GM18519 (cell line): ENCODE results near the gene SNF8.

ENCODE experiments used
- ATAC-seq: cut with Tn5 transposase; IDR thresholded peaks from one replicate; pipeline ENCODE4 v1.9.1; 2021; ENCODE audit warnings: mild to moderate bottlenecking, moderate library complexity; ENCODE audit not compliant: unreplicated experiment, low FRiP score

SNF8 gene

GRCh38 chr17:48893646-48894508 lies 50.8 kb downstream of the SNF8 start:
- no peak for ATAC-seq

- peak; percentile 1 for ATAC-seq
These were observed 51.5 kb downstream of the SNF8 start for GRCh38 chr17:48892940-48893645.

GRCh38 chr17:48890086-48890485 lies 54.6 kb downstream of the SNF8 start:
- no peak for ATAC-seq

GRCh38 chr17:48883171-48883570 lies 61.5 kb downstream of the SNF8 start:
- ATAC-seq = no peak

GRCh38 chr17:48882272-48882671 lies 62.4 kb downstream of the SNF8 start:
- ATAC-seq = no peak
